H1 (cell line): ENCODE measurements around the gene DIP2B. TPM values are rescaled to one million over a fixed set of nuclear protein-coding genes. Genes with fewer than 3 reads are reported as not detected.

Experiments
- CTCF ChIA-PET: fragments of 300-600 bp; sonication (Branson Sonifier 250); formaldehyde crosslinking; loops from one replicate; lab custom pipeline; 2021; ENCODE audit not compliant: partially characterized antibody; lab: Charles Lee
- POLR2A ChIA-PET: fragments of 300-600 bp; sonication (Branson Sonifier 250); formaldehyde crosslinking; loops from one replicate; lab custom pipeline; 2021; ENCODE audit warnings: inconsistent platforms; ENCODE audit not compliant: partially characterized antibody; lab: Charles Lee
- DNase-seq, 2 experiments: peaks; one replicate each; pipeline versions ENCODE4 v3.0.0 to v3.0.0-alpha.2; 2010 to 2022; ENCODE audit warnings: low spot score in 2 of 2, low read depth in 1 of 2, mixed read lengths in 1 of 2
- FAIRE-seq: peaks from 2 replicates; lab custom pipeline; 2011; peaks lifted over from hg19 to GRCh38; lab: Jason Lieb, UNC
- H2AFZ ChIP-seq: 2 replicates; pipeline ENCODE4 v1.8.1; 2012; ENCODE audit warnings: low read length, inconsistent platforms
- H2AK5ac ChIP-seq: 2 replicates; pipeline ENCODE4 v1.6.1; 2013; ENCODE audit warnings: low read depth, low read length
- H2BK120ac ChIP-seq: replicated peaks from 2 replicates; pipeline ENCODE3; 2013; ENCODE audit warnings: low read depth, low read length, inconsistent platforms
- H2BK12ac ChIP-seq: 2 replicates; pipeline ENCODE4 v1.6.1; 2013; ENCODE audit warnings: low read depth, low read length
- H2BK15ac ChIP-seq: 2 replicates; pipeline ENCODE4 v1.6.1; 2013; ENCODE audit warnings: low read length
- H2BK20ac ChIP-seq: 2 replicates; pipeline ENCODE4 v1.6.1; 2013; ENCODE audit warnings: low read length
- H2BK5ac ChIP-seq: 2 replicates; pipeline ENCODE4 v1.6.1; 2013; ENCODE audit warnings: low read depth, low read length
- H3K14ac ChIP-seq: 2 replicates; pipeline ENCODE4 v1.6.1; 2013; ENCODE audit warnings: inconsistent platforms; ENCODE audit not compliant: insufficient read length
- H3K18ac ChIP-seq: 2 replicates; pipeline ENCODE4 v1.6.1; 2013; ENCODE audit warnings: low read length; ENCODE audit errors: extremely low read depth
- H3K23ac ChIP-seq: 2 replicates; pipeline ENCODE4 v1.6.1; 2013; ENCODE audit warnings: inconsistent platforms; ENCODE audit not compliant: insufficient read length
- H3K23me2 ChIP-seq: 2 replicates; pipeline ENCODE4 v1.6.1; 2013; ENCODE audit warnings: low read depth, low read length
- H3K27ac ChIP-seq: 2 replicates; pipeline ENCODE4 v1.6.1; 2011; ENCODE audit warnings: low read depth, low read length, inconsistent platforms
- H3K27me3 ChIP-seq, 4 experiments: replicated peaks in 1 of 4; 1 replicate in 1 of 4; 2 replicates in 3 of 4; pipeline versions ENCODE4 v1.6.1 to v1.8.1; 2011 to 2013; ENCODE audit warnings: low read length in 3 of 4, mild to moderate bottlenecking in 3 of 4, inconsistent platforms in 2 of 4, mixed read lengths in 2 of 4, moderate library complexity in 1 of 4; ENCODE audit not compliant: control insufficient read depth in 3 of 4, insufficient read depth in 3 of 4; ENCODE audit errors: extremely low read depth in 1 of 4
- H3K36me3 ChIP-seq, 4 experiments: 2 replicates each; pipeline versions ENCODE4 v1.6.1 to v1.8.1; 2011 to 2013; ENCODE audit warnings: mild to moderate bottlenecking in 4 of 4, low read length in 3 of 4, moderate library complexity in 2 of 4, control low read depth in 1 of 4, inconsistent platforms in 1 of 4; ENCODE audit not compliant: insufficient read depth in 4 of 4, control insufficient read depth in 2 of 4
- H3K4ac ChIP-seq: replicated peaks from 2 replicates; pipeline ENCODE3; 2013; ENCODE audit warnings: low read length, low read depth, mixed read lengths, inconsistent platforms; ENCODE audit not compliant: insufficient read length
- H3K4me1 ChIP-seq, 4 experiments: replicated peaks in 1 of 4; 1 replicate in 1 of 4; 2 replicates in 3 of 4; pipeline versions ENCODE4 v1.6.1 to v1.8.1; 2011 to 2013; ENCODE audit warnings: low read length in 3 of 4, inconsistent platforms in 2 of 4, mixed read lengths in 1 of 4; ENCODE audit not compliant: insufficient read depth in 4 of 4, control insufficient read depth in 3 of 4
- H3K4me2 ChIP-seq, 2 experiments: 2 replicates each; pipeline versions ENCODE4 v1.6.1 to v1.8.1; 2011 to 2013; ENCODE audit warnings: low read depth in 2 of 2, low read length in 2 of 2, control low read depth in 1 of 2, inconsistent platforms in 1 of 2, mild to moderate bottlenecking in 1 of 2; ENCODE audit not compliant: insufficient read depth in 1 of 2
- H3K4me3 ChIP-seq, 4 experiments: fragments of 200-600, 300-600 bp in 1 of 4; sonication (generic), shearing (Covaris generic), sonication (Bioruptor Twin) in 1 of 4; 2 replicates each; pipeline versions ENCODE4 v1.5.1 to v1.8.1; 2011 to 2016; ENCODE audit warnings: low read length in 4 of 4, low read depth in 3 of 4, control low read depth in 2 of 4, inconsistent platforms in 2 of 4, mild to moderate bottlenecking in 2 of 4, mixed read lengths in 1 of 4, moderate library complexity in 1 of 4; ENCODE audit not compliant: insufficient read depth in 2 of 4; ENCODE audit errors: extremely low read depth in 1 of 4
- H3K56ac ChIP-seq: replicated peaks from 2 replicates; pipeline ENCODE3; 2013; ENCODE audit warnings: low read depth, mild to moderate bottlenecking, mixed read lengths, low read length, inconsistent platforms; ENCODE audit not compliant: insufficient read length
- H3K79me1 ChIP-seq: 2 replicates; pipeline ENCODE4 v1.6.1; 2013; ENCODE audit warnings: low read depth, low read length, control low read depth
- H3K79me2 ChIP-seq, 2 experiments: 2 replicates each; pipeline versions ENCODE4 v1.6.1 to v1.8.1; 2012 to 2013; ENCODE audit warnings: low read length in 2 of 2, mild to moderate bottlenecking in 2 of 2, inconsistent platforms in 1 of 2; ENCODE audit not compliant: insufficient read depth in 2 of 2, control insufficient read depth in 1 of 2
- H3K9ac ChIP-seq, 4 experiments: replicated peaks in 1 of 4; 1 replicate in 1 of 4; 2 replicates in 3 of 4; pipeline versions ENCODE4 v1.6.1 to v1.8.1; 2011 to 2013; ENCODE audit warnings: low read depth in 3 of 4, low read length in 3 of 4, control low read depth in 2 of 4, mild to moderate bottlenecking in 2 of 4, moderate library complexity in 2 of 4, inconsistent platforms in 1 of 4; ENCODE audit errors: extremely low read depth in 1 of 4
- H3K9me3 ChIP-seq, 2 experiments: 2 replicates each; pipeline versions ENCODE4 v1.6.1 to v1.8.1; 2012 to 2013; ENCODE audit warnings: mild to moderate bottlenecking in 2 of 2, moderate library complexity in 2 of 2, control low read depth in 1 of 2, inconsistent platforms in 1 of 2, low read depth in 1 of 2, low read length in 1 of 2, mixed read lengths in 1 of 2; ENCODE audit not compliant: insufficient read depth in 2 of 2
- H4K20me1 ChIP-seq, 2 experiments: replicated peaks in 1 of 2; 2 replicates each; pipeline versions ENCODE3 to v1.8.1; 2011 to 2013; ENCODE audit warnings: inconsistent platforms in 2 of 2, low read length in 2 of 2, mild to moderate bottlenecking in 1 of 2; ENCODE audit not compliant: insufficient read depth in 2 of 2, control insufficient read depth in 1 of 2
- H4K5ac ChIP-seq: 2 replicates; pipeline ENCODE4 v1.6.1; 2013; ENCODE audit warnings: low read length, low read depth, mixed read lengths, inconsistent platforms; ENCODE audit not compliant: insufficient read length
- H4K8ac ChIP-seq: 2 replicates; pipeline ENCODE4 v1.8.0; 2013; ENCODE audit warnings: mild to moderate bottlenecking, moderate library complexity, low read length, inconsistent platforms; ENCODE audit not compliant: insufficient read depth; ENCODE audit errors: extremely low read depth
- H4K91ac ChIP-seq: replicated peaks from 2 replicates; pipeline ENCODE3; 2013; ENCODE audit warnings: low read length, mixed read lengths, inconsistent platforms; ENCODE audit not compliant: insufficient read length
- E2F6 ChIP-seq: IDR thresholded peaks from 2 replicates; pipeline ENCODE4 v1.6.1; 2012; ENCODE audit warnings: inconsistent platforms
- HDAC2 ChIP-seq, 2 experiments: fragments of 300-600 bp in 1 of 2; sonication (generic) in 1 of 2; IDR thresholded peaks; 2 replicates each; pipeline ENCODE4 v1.6.1; 2011 to 2012; ENCODE audit warnings: low read depth in 2 of 2, low read length in 2 of 2, mild to moderate bottlenecking in 2 of 2, moderate library complexity in 2 of 2, borderline replicate concordance in 1 of 2, inconsistent platforms in 1 of 2
- JUND ChIP-seq: IDR thresholded peaks from 2 replicates; pipeline ENCODE4 v1.6.1; 2011; ENCODE audit warnings: mild to moderate bottlenecking, improper control_type of control experiment, low read length
- NANOG ChIP-seq: IDR thresholded peaks from 2 replicates; pipeline ENCODE4 v1.6.1; 2011; ENCODE audit warnings: low read length, low read depth, mild to moderate bottlenecking, inconsistent platforms; ENCODE audit not compliant: insufficient read depth, poor library complexity, severe bottlenecking
- POLR2A ChIP-seq, 2 experiments: IDR thresholded peaks; 1 replicate in 1 of 2; 2 replicates in 1 of 2; pipeline ENCODE4 v1.6.1; 2011; ENCODE audit warnings: low read depth in 2 of 2, low read length in 2 of 2, mild to moderate bottlenecking in 2 of 2; ENCODE audit errors: control extremely low read depth in 1 of 2
- SIN3A ChIP-seq, 2 experiments: IDR thresholded peaks in 1 of 2; conservative IDR thresholded peaks in 1 of 2; 2 replicates each; pipeline ENCODE4 v1.6.1; 2011 to 2012; ENCODE audit warnings: low read length in 2 of 2, improper control_type of control experiment in 1 of 2, low read depth in 1 of 2, mild to moderate bottlenecking in 1 of 2
- SP2 ChIP-seq: IDR thresholded peaks from 2 replicates; pipeline ENCODE4 v1.6.1; 2012; ENCODE audit warnings: mild to moderate bottlenecking, low read length, inconsistent platforms
- SP4 ChIP-seq: IDR thresholded peaks from 2 replicates; pipeline ENCODE4 v1.6.1; 2012; ENCODE audit warnings: low read length, inconsistent platforms
- YY1 ChIP-seq: IDR thresholded peaks from 2 replicates; pipeline ENCODE4 v1.6.1; 2011; ENCODE audit warnings: low read depth, mild to moderate bottlenecking, low read length
- WGBS, 2 experiments: shearing (Covaris generic) in 1 of 2; methylation state at CpG; one replicate each; pipeline versions ENCODE4 v1.1.6 to v1.1.7; 2013 to 2015; ENCODE audit warnings: low lambda C conversion rate in 2 of 2, mixed read lengths in 2 of 2, inconsistent platforms in 1 of 2, low coverage in 1 of 2, missing lambda C conversion rate in 1 of 2; ENCODE audit not compliant: insufficient replicate concordance in 2 of 2, insufficient coverage in 1 of 2, insufficient read length in 1 of 2; ENCODE audit errors: extremely low coverage in 1 of 2, missing lambda C conversion rate in 1 of 2; 5-methylcytosine and 5-hydroxymethylcytosine counted together
- polyA plus RNA-seq, 7 experiments: library from polyadenylated mRNA; depleted of rRNA in 3 of 7; stranded (reverse) in 5 of 7; unstranded in 2 of 7; fragments of >200 nt in 5 of 7; fragments of 200-250 nt in 2 of 7; gene quantifications; 1 replicate in 5 of 7; 2 replicates in 1 of 7; 4 replicates in 1 of 7; pipeline versions ENCODE4 v1.2.1 to v1.2.3, GENCODE V29; 2011 to 2013; ENCODE audit warnings: missing spikeins in 2 of 7, mixed read lengths in 2 of 7
- total RNA-seq: library from RNA; stranded (reverse); fragmentation: NEBNext Ultra II Directional; extraction: Animal tissue kit (Norgen Biotek cat#: 25700); gene quantifications from 2 replicates; pipeline ENCODE4 v1.2.1, GENCODE V29; 2021
- TF ChIP-seq, protein P1 (sequence below): IDR thresholded peaks from 2 replicates; pipeline ENCODE4 v1.6.1; 2012; ENCODE audit warnings: inconsistent platforms

Gene DIP2B
- total and polyA plus RNA-seq, 2 of the 8 experiments (the other 6 are each of a cell fraction or from before 2014, with no cell fraction given), result 11.1 to 29.6 TPM

- H3K9me3 ChIP-seq, result no peaks in the 10 kb centered on the region
- H3K23me2 ChIP-seq, result no peaks in the 10 kb centered on the region
- H2BK20ac ChIP-seq, result no peak overlapping the region
- no peaks in the 10 kb centered on the region for H3K4me1 ChIP-seq
- H3K14ac ChIP-seq, result no peak overlapping the region
- no peak overlapping the region for H2BK120ac ChIP-seq
- H2AK5ac ChIP-seq, result no peak overlapping the region
- no peaks in the 10 kb centered on the region for H3K27me3 ChIP-seq
- H2AFZ ChIP-seq, result no peak overlapping the region
- ChIA-PET POLR2A (interaction anchor here (0.7 to 2.0 kb wide), 3 partner anchors 13 to 245 kb away, joined by 3 to 12 read pairs (median 3); partner anchors contain the start of gene ATF1), CTCF (interaction anchor here (0.6 to 2.3 kb wide), 3 partner anchors 9 to 34 kb away, joined by 3 to 9 read pairs (median 3); no protein-coding TSS in a partner anchor)
- no peak overlapping the region for H3K27ac ChIP-seq
- no peak overlapping the region for H3K4me3 ChIP-seq
- no peak overlapping the region for H4K8ac ChIP-seq
- H3K79me2 ChIP-seq, result peaks cover 0 to 61% of the 10 kb centered on the region in 2 experiments; a peak in 2 of 4 replicates
- H3K56ac ChIP-seq, result no peak overlapping the region
- H3K36me3 ChIP-seq, result peaks cover 0 to 9% (median 0%) of the 10 kb centered on the region in 4 experiments; a peak in 2 of 8 replicates
- WGBS, 2 experiments, result 93% methylated on average over 9 of the region's 9 CpGs; no CpG with 5 or more reads in 1 of the 2 experiments
- H3K4me2 ChIP-seq, result no peak overlapping the region
- H3K23ac ChIP-seq, result no peak overlapping the region
- no peak overlapping the region for H3K18ac ChIP-seq
- H3K9ac ChIP-seq, result no peak overlapping the region
- DNase-seq (no peak), FAIRE-seq (no peak)
- no peaks in the 10 kb centered on the region; the same call in 1 of the 2 replicates for H3K79me1 ChIP-seq
- no peak overlapping the region for H4K5ac ChIP-seq
- peaks cover 0 to 5% of the 10 kb centered on the region in 2 experiments for H4K20me1 ChIP-seq
- H2BK12ac ChIP-seq, result no peak overlapping the region
- no peak overlapping the region for H2BK15ac ChIP-seq
- no peak overlapping the region for H3K4ac ChIP-seq
- H4K91ac ChIP-seq, result no peak overlapping the region
- no peak overlapping the region for H2BK5ac ChIP-seq
- no peak for TF ChIP-seq SP2
- no peak for TF ChIP-seq SIN3A (conservative IDR thresholded peaks at IDR 0.05 in 1 of 2, IDR thresholded peaks at IDR 0.05 in 1 of 2; ENCODE audit: low read depth in 1 of 2, low read length in 2 of 2)
- TF ChIP-seq YY1, result no peak
- TF ChIP-seq JUND, result no peak
- no peak for TF ChIP-seq SP4
- TF ChIP-seq, protein P1, sequence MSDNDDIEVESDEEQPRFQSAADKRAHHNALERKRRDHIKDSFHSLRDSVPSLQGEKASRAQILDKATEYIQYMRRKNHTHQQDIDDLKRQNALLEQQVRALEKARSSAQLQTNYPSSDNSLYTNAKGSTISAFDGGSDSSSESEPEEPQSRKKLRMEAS, result no peak
- TF ChIP-seq HDAC2 (IDR thresholded peaks at IDR 0.05; ENCODE audit: borderline replicate concordance in 1 of 2, low read depth in 2 of 2, low read length in 2 of 2), result no peak
- no peak for TF ChIP-seq POLR2A (IDR thresholded peaks at IDR 0.05; ENCODE audit: control extremely low read depth in 1 of 2, low read depth in 2 of 2, low read length in 2 of 2)
- TF ChIP-seq E2F6, result no peak
- TF ChIP-seq NANOG, result no peak
Observed at GRCh38 chr12:50776749-50777728, 272.3 kb downstream of the DIP2B start.
